Stimulated activated CD4-positive, alpha-beta T cell treated with anti-CD3 and anti-CD28 coated beads, Interleukin-12 subunit alpha, Interleukin-12 subunit beta, amount 100 ng/mL, for 48 hours (primary cell): ENCODE data around the gene ABHD4.
"Not testable (repeated sequence)": the region's sequence is repeated elsewhere in the genome, so short reads cannot be mapped to it uniquely, and the experiment has no call there.

Experiments
- DNase-seq, 3 donors: peaks; one replicate each; pipeline ENCODE4 v3.0.0-alpha.2; 2020; ENCODE audit warnings: low read depth in 2 of 3, low spot score in 1 of 3

Gene ABHD4

DNA sequence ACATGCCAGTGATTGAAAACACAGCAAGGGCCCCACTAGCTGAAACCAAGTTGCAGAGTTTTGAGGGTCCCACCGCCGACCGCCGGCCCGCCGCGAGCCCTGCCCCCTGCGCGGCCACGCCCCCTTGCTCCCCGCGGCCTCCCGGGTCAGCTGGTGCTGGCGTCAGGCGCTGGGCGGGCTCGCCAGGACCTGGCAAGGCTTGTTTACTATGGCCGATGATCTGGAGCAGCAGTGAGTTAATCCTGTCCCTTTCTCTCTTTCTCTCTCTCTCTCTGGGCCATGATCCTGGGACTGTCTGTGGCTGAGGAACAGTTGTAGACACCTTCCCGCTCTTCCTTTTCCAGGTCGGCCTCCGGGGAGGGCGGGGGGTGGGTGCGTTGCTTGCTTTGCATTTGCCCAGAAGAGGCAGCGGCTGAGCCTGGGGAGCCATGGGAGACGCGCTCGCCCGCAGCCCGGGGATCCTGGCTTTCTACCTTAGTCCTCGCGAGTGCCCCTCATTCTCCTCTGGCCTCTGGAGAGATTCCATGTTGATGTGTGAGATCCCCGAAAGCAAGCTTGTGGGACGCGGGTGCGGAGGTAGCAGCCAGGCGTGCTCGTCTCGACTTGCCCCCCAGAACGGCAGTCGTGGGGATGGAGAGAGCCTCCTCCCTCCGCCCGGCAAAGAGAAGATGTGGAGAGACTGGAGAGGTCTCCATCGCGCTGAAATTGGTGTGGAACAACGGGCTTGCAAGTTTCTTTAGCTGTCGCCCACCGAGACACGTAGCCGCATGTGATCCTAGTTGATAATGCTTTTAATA, at the start of gene ABHD4:
Gene ABHD4, plus strand, starts transcription at position 202 of the 797 bp plus-strand sequence. Its CDS starts 7 bp downstream, at position 209.
- DNase-seq: peak in 1 of 3 donors; percentile 48

DNA sequence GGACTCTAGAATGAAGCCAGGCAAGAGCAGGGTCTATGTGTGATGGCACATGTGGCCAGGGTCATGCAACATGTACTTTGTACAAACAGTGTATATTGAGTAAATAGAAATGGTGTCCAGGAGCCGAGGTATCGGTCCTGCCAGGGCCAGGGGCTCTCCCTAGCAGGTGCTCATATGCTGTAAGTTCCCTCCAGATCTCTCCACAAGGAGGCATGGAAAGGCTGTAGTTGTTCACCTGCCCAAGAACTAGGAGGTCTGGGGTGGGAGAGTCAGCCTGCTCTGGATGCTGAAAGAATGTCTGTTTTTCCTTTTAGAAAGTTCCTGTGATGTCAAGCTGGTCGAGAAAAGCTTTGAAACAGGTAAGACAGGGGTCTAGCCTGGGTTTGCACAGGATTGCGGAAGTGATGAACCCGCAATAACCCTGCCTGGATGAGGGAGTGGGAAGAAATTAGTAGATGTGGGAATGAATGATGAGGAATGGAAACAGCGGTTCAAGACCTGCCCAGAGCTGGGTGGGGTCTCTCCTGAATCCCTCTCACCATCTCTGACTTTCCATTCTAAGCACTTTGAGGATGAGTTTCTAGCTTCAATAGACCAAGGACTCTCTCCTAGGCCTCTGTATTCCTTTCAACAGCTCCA, 48.7 kb upstream of the ABHD4 start:
- DNase-seq: no peak

- peak; percentile 64 to 75 (median 65) for DNase-seq
Measured at GRCh38 chr14:22549981-22550673, 48.0 kb upstream of the ABHD4 start.

- no peak for DNase-seq
Measured at GRCh38 chr14:22551605-22551997, 46.5 kb upstream of the ABHD4 start.

- no peak for DNase-seq
Measured at GRCh38 chr14:22552001-22552826, 45.9 kb upstream of the ABHD4 start.

- no peak for DNase-seq
Measured at GRCh38 chr14:22552827-22553076, 45.3 kb upstream of the ABHD4 start.

- DNase-seq: no peak
Measured at GRCh38 chr14:22553445-22553844, 44.7 kb upstream of the ABHD4 start.

DNA sequence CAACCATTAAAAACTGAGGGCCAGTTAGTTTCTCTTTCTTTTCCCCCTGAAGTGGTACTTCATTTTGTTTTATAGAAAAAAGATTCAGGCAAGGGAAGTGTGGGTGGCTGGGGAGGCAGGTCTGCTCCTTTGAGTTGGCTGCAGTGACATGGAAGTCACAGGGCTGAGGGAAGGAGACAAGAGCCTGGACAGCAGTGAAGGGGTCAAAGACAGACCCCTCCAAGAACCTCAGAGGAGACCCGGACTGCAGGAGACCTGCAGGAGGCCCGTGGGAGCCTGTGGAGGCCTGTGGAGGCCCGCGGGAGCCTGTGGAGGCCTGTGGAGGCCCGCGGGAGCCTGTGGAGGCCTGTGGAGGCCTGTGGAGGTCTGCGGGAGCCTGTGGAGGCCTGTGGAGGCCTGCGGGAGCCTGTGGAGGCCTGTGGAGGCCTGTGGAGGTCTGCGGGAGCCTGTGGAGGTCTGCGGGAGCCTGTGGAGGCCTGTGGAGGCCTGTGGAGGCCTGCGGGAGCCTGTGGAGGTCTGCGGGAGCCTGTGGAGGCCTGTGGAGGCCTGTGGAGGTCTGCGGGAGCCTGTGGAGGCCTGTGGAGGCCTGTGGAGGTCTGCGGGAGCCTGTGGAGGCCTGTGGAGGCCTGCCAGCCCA, 44.1 kb upstream of the ABHD4 start:
- DNase-seq: not testable (repeated sequence)

- DNase-seq: no peak
Measured at GRCh38 chr14:22554498-22555383, 43.4 kb upstream of the ABHD4 start.

DNA sequence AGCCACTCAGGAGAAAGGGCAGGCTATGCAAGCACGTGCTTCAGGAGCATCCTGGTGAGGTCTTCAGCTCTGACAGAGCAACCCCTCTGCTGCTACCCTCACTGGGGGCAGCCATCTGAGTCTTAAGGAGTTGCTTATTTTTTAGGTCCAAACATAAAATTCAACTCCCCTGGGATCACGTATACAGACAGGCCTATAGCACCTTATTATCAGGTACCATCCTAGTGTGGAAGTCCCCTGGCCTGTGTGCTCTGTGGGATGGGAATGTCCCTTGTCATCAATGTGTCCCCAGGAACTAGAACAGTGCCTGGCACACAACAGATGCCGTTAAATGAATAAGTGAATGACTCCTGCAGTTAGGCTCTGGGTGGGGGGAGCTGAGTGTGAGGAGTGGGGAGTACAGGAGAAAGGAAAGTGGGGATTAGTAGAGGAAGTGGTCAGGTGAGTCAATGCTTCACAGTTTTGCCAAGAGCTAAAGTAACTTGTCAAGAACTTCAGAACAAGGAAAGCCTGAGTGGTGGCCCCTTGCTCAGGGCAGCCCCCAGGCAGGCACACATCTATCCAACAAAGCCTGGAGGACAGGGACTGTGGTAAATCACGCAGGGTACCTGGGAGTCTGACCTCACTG, 42.6 kb upstream of the ABHD4 start:
- DNase-seq: peak; percentile 63 to 80 (median 71)

DNA sequence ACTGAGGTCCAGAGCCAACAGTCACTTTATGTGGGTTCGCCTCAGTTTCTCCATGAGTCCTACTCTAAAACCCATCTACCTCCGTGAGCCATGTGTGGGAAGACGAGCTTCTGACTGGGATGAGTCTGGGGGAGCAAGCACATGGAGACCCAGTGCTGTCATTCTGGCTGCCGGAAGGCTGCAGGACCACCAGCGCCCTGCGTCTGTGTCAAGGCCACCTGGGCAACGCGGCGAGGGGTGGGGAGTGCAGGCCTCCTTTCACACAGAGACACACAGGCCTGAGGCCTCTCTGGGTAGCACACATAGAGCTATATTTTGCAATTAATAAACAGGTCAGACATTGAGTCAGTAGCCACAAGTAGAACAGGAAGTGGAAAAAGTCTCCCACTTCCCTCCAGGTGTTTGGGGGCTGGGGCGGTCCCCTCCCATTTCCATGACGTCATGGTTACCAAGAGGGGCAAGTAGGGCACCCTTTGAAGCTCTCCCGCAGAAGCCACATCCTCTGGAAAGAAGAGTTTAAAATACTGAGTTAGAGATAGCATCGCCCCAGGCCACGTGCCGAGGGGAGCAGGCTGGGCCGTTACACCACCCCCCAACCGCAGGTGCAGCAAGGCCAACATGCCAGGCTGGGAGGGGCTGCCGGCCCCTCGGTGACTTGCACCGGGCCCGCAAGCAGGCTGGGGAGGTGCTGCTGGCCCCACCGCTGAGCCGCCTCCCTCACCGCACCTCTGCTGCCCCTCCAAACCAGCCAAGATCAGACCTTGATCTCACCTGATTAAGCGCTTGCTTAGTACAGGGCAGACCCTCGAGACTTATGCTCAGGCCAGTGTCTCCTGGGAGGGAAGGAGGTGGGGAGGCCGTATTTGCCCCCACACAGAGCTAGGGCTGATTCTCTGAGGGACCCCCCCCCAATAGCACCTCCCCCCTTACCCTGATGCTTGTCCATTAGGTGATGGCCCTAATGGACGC, 41.8 kb upstream of the ABHD4 start:
- DNase-seq: peak; percentile 91 to 96 (median 96)

DNA sequence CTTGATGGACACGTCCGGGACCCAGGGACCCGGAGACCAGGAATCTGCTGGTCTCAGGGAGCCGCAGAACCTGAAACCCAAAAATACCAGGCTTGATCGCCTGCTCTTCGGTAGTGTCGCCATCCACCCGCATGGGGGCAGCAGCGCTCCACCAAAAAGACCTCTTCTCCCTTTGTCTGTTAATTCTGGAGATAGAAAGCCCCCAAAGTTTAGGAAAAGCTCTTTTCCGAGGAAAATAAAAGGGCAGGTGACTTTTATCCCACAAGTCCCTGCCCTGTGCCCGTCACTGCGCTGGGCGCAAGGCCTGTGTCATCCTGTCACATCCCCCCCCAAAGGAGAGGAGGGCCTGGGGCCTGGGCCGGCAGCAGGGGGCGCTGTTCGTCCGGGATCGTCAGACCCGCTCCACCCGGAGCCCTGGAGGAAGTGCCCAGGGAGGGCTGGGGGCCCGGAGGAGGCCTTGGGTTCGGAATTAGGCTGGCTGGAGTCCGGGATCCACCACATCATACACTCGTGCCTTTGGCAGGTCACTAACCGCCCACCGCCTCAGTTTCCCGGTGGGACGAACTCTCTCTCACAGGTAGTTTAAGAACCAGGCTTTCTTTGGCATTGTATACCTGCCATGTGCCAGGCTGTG, 41.0 kb upstream of the ABHD4 start:
- DNase-seq: peak; percentile 90 to 93 (median 91)

GRCh38 chr14:22557846-22558220, 40.3 kb upstream of the ABHD4 start:
- peak in 1 of 3 donors; percentile 11 for DNase-seq

DNA sequence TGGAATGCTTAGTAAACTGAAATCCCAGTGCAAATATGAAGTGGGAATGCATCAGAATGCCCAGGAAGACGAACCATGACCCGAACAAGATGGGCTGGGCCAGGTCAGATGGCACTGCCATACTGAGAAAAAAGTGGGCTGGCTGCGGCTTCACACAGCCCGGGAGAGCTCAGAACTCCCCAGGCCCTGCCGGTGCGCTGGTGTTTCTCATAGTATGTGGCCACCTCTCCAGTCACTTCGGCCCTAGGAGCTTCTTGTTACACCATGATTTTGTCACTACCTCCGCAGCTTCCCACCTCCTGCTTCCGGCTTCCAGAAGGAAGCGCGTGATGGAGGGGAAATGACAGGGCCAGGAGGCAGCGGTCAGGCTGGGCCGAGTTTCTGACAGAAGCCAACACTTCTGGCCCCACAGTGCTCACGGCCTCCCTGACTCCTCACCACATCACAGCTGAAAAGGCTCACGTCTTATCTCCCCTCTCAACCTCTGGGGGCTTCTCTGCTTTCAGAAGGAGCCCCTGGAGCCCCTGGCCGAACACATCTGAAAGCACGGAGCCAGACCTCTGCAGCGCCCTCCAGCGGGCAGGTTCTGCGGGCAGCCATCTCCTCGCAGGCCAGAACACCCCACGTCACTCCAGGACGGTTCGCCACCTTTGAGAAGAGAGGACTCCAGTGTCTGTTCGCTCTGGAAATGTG, 39.7 kb upstream of the ABHD4 start:
- DNase-seq: peak in 2 of 3 donors; percentile 62 to 63

DNA sequence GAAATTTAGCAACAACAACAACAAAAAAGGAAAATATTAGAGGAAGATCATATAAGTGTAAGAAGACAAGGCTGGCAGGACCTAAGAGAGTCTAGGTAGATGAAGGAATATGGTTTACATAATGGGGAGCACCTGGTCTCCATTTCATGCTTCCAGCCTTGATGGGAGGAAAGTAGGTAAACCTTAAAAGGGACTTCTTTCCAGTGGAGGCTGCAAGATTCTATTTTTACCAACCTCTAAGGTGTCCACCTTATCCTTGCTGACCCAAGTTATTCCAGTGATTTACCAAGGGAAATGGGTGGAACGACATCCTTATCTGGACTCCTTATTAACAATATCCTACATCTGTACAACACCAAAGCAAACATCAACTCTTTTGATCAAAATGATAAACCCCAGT, 39.1 kb upstream of the ABHD4 start:
- no peak for DNase-seq

GRCh38 chr14:22560662-22561365, 37.3 kb upstream of the ABHD4 start:
- no peak for DNase-seq

DNA sequence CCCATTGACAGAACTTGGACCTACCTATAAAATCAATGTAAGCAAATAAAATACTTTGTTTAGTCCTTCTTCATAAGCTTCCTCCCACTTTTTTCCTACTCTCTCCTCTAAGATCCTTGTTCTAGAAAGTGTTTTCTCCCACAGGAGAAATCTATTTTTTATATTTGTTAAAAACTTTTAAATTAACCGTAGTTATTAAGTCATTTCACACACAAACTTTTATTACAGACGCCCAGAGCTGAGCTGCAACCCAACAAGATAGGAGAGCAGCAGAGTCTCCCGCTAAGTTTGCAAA, 36.8 kb upstream of the ABHD4 start:
- DNase-seq: no peak
